ENCODE measurements around the gene GPHN.

GPHN gene

GRCh38 chr14:67225523-67225922, 717.6 kb downstream of the GPHN start:
- Histone ChIP-seq H3K4me1 (ENCODE audit: insufficient read depth, low read length, severe bottlenecking) (no peaks in the 10 kb centered on the region), H3K9me3 (ENCODE audit: low read length) (no peaks in the 10 kb centered on the region), H3K27ac (ENCODE audit: low read depth, low read length, poor library complexity, severe bottlenecking) (no peak overlapping the region), H3F3A (ENCODE audit: insufficient read depth, low read length) (no peaks in the 10 kb centered on the region), H3K27me3 (ENCODE audit: insufficient read depth, low read length) (no peaks in the 10 kb centered on the region), H3K4me2 (ENCODE audit: low read length) (no peak overlapping the region), H3K79me2 (ENCODE audit: insufficient read depth, low read length) (no peaks in the 10 kb centered on the region), H2AFZ (ENCODE audit: low read length) (no peak overlapping the region), H3K9ac (ENCODE audit: low read length) (no peak overlapping the region), H4K20me1 (ENCODE audit: insufficient read depth, low read length) (no peaks in the 10 kb centered on the region), H3K36me3 (ENCODE audit: insufficient read depth, low read length) (no peaks in the 10 kb centered on the region), H3K9me2 (ENCODE audit: low read depth, low read length) (no peaks in the 10 kb centered on the region), H3K4me3 (ENCODE audit: low read depth, low read length, poor library complexity, severe bottlenecking) (no peak overlapping the region)
- TF ChIP-seq, protein P1, sequence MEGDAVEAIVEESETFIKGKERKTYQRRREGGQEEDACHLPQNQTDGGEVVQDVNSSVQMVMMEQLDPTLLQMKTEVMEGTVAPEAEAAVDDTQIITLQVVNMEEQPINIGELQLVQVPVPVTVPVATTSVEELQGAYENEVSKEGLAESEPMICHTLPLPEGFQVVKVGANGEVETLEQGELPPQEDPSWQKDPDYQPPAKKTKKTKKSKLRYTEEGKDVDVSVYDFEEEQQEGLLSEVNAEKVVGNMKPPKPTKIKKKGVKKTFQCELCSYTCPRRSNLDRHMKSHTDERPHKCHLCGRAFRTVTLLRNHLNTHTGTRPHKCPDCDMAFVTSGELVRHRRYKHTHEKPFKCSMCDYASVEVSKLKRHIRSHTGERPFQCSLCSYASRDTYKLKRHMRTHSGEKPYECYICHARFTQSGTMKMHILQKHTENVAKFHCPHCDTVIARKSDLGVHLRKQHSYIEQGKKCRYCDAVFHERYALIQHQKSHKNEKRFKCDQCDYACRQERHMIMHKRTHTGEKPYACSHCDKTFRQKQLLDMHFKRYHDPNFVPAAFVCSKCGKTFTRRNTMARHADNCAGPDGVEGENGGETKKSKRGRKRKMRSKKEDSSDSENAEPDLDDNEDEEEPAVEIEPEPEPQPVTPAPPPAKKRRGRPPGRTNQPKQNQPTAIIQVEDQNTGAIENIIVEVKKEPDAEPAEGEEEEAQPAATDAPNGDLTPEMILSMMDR (IDR thresholded peaks at IDR 0.05; ENCODE audit: low read length): no peak
- TF ChIP-seq EZH2 (IDR thresholded peaks at IDR 0.05; ENCODE audit: borderline replicate concordance, low read length): no peak

DNA sequence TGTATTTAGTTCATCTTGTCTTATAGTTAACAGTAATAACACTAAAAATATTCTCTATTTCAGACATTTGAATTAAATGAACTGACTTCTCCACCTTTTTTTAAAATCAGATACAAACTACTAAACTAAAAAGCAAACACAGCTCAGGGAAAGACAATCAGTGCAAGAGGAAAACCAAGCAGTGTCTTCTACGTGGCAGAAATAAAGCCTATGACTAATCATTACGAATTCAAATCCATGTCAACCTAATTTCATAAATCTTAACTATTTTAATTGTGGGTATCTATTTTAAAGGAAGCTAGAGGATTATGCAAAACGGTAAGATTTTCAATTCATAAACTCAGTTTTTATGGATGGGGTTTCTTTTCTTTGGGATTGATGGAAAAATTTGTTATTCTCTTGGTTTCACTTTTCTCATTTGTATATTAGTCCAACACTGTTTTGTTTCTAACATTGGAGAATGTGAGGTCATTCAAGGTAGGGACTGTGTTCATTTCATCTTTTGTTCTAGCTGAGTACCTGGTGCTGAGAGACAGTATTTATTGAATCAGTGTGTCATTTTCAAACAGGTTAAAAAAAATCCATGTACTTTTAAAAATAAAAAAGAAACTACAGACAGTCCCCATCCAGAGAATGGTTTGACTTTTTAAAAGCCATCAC, 720.5 kb downstream of the GPHN start:
- no peaks in the 10 kb centered on the region for H4K20me1 ChIP-seq (ENCODE audit: insufficient read depth, low read length)
- no peaks in the 10 kb centered on the region for H3F3A ChIP-seq (ENCODE audit: insufficient read depth, low read length)
- no peak overlapping the region for H3K27ac ChIP-seq (ENCODE audit: low read depth, low read length, poor library complexity, severe bottlenecking)
- no peaks in the 10 kb centered on the region for H3K79me2 ChIP-seq (ENCODE audit: insufficient read depth, low read length)
- TF ChIP-seq, protein P1 (IDR thresholded peaks at IDR 0.05; ENCODE audit: low read length): no peak
- no peak for TF ChIP-seq EZH2 (IDR thresholded peaks at IDR 0.05; ENCODE audit: borderline replicate concordance, low read length)
- H3K4me2 ChIP-seq (ENCODE audit: low read length): no peak overlapping the region
- H3K4me3 ChIP-seq (ENCODE audit: low read depth, low read length, poor library complexity, severe bottlenecking): no peak overlapping the region
- no peaks in the 10 kb centered on the region for H3K9me2 ChIP-seq (ENCODE audit: low read depth, low read length)
- no peaks in the 10 kb centered on the region for H3K27me3 ChIP-seq (ENCODE audit: insufficient read depth, low read length)
- H3K4me1 ChIP-seq (ENCODE audit: insufficient read depth, low read length, severe bottlenecking): no peaks in the 10 kb centered on the region
- no peak overlapping the region for H3K9ac ChIP-seq (ENCODE audit: low read length)
- H3K9me3 ChIP-seq (ENCODE audit: low read length): no peaks in the 10 kb centered on the region
- H3K36me3 ChIP-seq (ENCODE audit: insufficient read depth, low read length): no peaks in the 10 kb centered on the region
- no peak overlapping the region for H2AFZ ChIP-seq (ENCODE audit: low read length)
